ENCODE data around the gene OPCML. TPM values are rescaled to one million over a fixed set of nuclear protein-coding genes. Genes with fewer than 3 reads are reported as not detected.

The OPCML gene
- total RNA-seq, 1 experiment from 2014 or later, result not detected

- H3K79me2 ChIP-seq (ENCODE audit: low read depth), result no peaks in the 10 kb centered on the region
- no peaks in the 10 kb centered on the region for H3K9me3 ChIP-seq (ENCODE audit: insufficient read depth, low read depth)
- ChIA-PET POLR2A (ENCODE audit: unreplicated experiment) (no interaction called here), CTCF (no interaction called here)
- no peak overlapping the region for H2AFZ ChIP-seq
- no peak overlapping the region for H3K4me3 ChIP-seq
- H3K27ac ChIP-seq, result no peak overlapping the region
- no peak overlapping the region for H3K4me2 ChIP-seq
- no peak for DNase-seq
- H3K9me2 ChIP-seq (ENCODE audit: insufficient read depth), result no peaks in the 10 kb centered on the region
- peaks cover 26% of the 10 kb centered on the region; the same call in 1 of the 2 replicates for H3K27me3 ChIP-seq (ENCODE audit: insufficient read depth, low read depth)
- no peak for TF ChIP-seq CTCF (conservative IDR thresholded peaks at IDR 0.05)
- no peak for TF ChIP-seq EZH2 (IDR thresholded peaks at IDR 0.05; ENCODE audit: low read depth)
- no peaks in the 10 kb centered on the region for H3K36me3 ChIP-seq (ENCODE audit: low read depth)
- no peaks in the 10 kb centered on the region for H4K20me1 ChIP-seq (ENCODE audit: insufficient read depth)
- H3F3A ChIP-seq (ENCODE audit: insufficient read depth, low read depth), result no peaks in the 10 kb centered on the region
- H3K4me1 ChIP-seq (replicated peaks; ENCODE audit: insufficient read depth), result no peaks in the 10 kb centered on the region
- no TSS peak for BruUV-seq (replicated peaks)
- intact Hi-C loops (cut with micrococcal nuclease; ENCODE audit: unreplicated experiment), result no loop called here
These were observed 537.3 kb downstream of the OPCML start for GRCh38 chr11:132994966-132995365.

GRCh38 chr11:132993991-132994502 is 538.3 kb downstream of the OPCML start:
- Histone ChIP-seq H3K4me3 (no peak overlapping the region), H3K9me2 (ENCODE audit: insufficient read depth) (no peaks in the 10 kb centered on the region), H3K36me3 (ENCODE audit: low read depth) (no peaks in the 10 kb centered on the region), H3K27me3 (ENCODE audit: insufficient read depth, low read depth) (peaks cover 23% of the 10 kb centered on the region; the same call in 1 of the 2 replicates), H3K79me2 (ENCODE audit: low read depth) (no peaks in the 10 kb centered on the region), H3K4me2 (no peak overlapping the region), H3K4me1 (replicated peaks; ENCODE audit: insufficient read depth) (no peaks in the 10 kb centered on the region), H4K20me1 (ENCODE audit: insufficient read depth) (no peaks in the 10 kb centered on the region), H3K9me3 (ENCODE audit: insufficient read depth, low read depth) (no peaks in the 10 kb centered on the region), H2AFZ (no peak overlapping the region), H3F3A (ENCODE audit: insufficient read depth, low read depth) (no peaks in the 10 kb centered on the region), H3K27ac (no peak overlapping the region)
- POLR2A ChIA-PET (ENCODE audit: unreplicated experiment), result no interaction called here
- intact Hi-C loops (cut with micrococcal nuclease; ENCODE audit: unreplicated experiment), result no loop called here
- CTCF ChIA-PET, result no interaction called here
- no peak for DNase-seq
- TF ChIP-seq EZH2 (IDR thresholded peaks at IDR 0.05; ENCODE audit: low read depth) (no peak), CTCF (conservative IDR thresholded peaks at IDR 0.05) (no peak)
- BruUV-seq (replicated peaks), result no TSS peak

- Histone ChIP-seq H4K20me1 (ENCODE audit: insufficient read depth) (no peaks in the 10 kb centered on the region), H3K79me2 (ENCODE audit: low read depth) (no peaks in the 10 kb centered on the region), H3F3A (ENCODE audit: insufficient read depth, low read depth) (no peaks in the 10 kb centered on the region), H3K9me3 (ENCODE audit: insufficient read depth, low read depth) (no peaks in the 10 kb centered on the region), H2AFZ (no peak overlapping the region), H3K27me3 (ENCODE audit: insufficient read depth, low read depth) (peaks cover 23% of the 10 kb centered on the region; the same call in 1 of the 2 replicates), H3K4me3 (no peak overlapping the region), H3K36me3 (ENCODE audit: low read depth) (no peaks in the 10 kb centered on the region), H3K4me1 (replicated peaks; ENCODE audit: insufficient read depth) (no peaks in the 10 kb centered on the region), H3K27ac (no peak overlapping the region), H3K9me2 (ENCODE audit: insufficient read depth) (no peaks in the 10 kb centered on the region), H3K4me2 (no peak overlapping the region)
- BruUV-seq (replicated peaks), result no TSS peak
- ChIA-PET POLR2A (ENCODE audit: unreplicated experiment) (no interaction called here), CTCF (no interaction called here)
- TF ChIP-seq EZH2 (IDR thresholded peaks at IDR 0.05; ENCODE audit: low read depth), result no peak
- no peak for TF ChIP-seq CTCF (conservative IDR thresholded peaks at IDR 0.05)
- DNase-seq, result no peak
- intact Hi-C loops (cut with micrococcal nuclease; ENCODE audit: unreplicated experiment), result no loop called here
These were observed 539.3 kb downstream of the OPCML start for GRCh38 chr11:132992838-132993631.

All from PC-9 (cell line).